Measurements from ENCODE around the gene NECTIN1. TPM values are rescaled to one million over a fixed set of nuclear protein-coding genes. Genes with fewer than 3 reads are reported as not detected.

Gene NECTIN1
- total and polyA plus RNA-seq, 4 experiments from 2014 or later, result 1.2 to 3.8 (median 3.5) TPM; not detected in 1

GRCh38 chr11:119706029-119706428 is 23.0 kb downstream of the NECTIN1 start:
- no peak overlapping the region for H3K4me3 ChIP-seq (ENCODE audit: low read length in 2 of 2)
- POLR2A ChIA-PET (ENCODE audit: partially characterized antibody), result no interaction called here
- no peaks in the 10 kb centered on the region for H3K9me3 ChIP-seq (ENCODE audit: control insufficient read depth in 1 of 2, low read length in 2 of 2)
- H3K36me3 ChIP-seq (ENCODE audit: insufficient read depth, low read length), result no peaks in the 10 kb centered on the region
- Mint-ChIP-seq H3K4me1 (peaks cover 0 to 5% (median 2%) of the 10 kb centered on the region in 4 donors), H3K9me3 (peaks cover 0 to 1% (median 0%) of the 10 kb centered on the region in 8 donors), H3K4me3 (no peak overlapping the region), H3K36me3 (peaks cover 0 to 7% of the 10 kb centered on the region in 2 donors), H3K27ac (no peak overlapping the region), H3K27me3 (peaks cover 18 to 24% of the 10 kb centered on the region in 2 donors)
- H3K27ac ChIP-seq (ENCODE audit: low read depth, low read length), result no peak overlapping the region
- CTCF ChIA-PET (ENCODE audit: partially characterized antibody), result no interaction called here
- no peaks in the 10 kb centered on the region for H3K4me1 ChIP-seq (ENCODE audit: insufficient read depth, low read length)
- no peak for DNase-seq
- intact Hi-C loops (cut with micrococcal nuclease), result no loop called here
- no peaks in the 10 kb centered on the region for H3K27me3 ChIP-seq (ENCODE audit: insufficient read depth, low read length)

DNA sequence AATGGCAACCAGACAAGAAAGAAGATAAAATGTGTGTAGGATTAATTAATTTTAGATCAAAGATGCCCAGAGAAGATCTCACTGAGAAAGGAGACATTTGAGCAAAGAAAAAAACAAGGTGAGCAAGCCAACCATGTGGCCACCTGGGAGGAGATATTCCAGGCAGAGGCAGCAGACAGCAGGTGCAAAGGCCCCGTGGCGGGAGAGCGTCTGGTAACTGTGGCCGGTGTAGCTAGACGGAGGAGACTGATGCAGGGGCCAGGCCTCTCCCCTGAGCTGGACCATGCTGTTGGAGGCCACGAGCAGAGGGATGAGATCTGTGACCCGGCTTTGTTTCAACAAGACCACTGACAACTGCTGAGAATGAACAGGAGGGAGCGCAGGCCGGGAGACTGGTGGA is 23.6 kb downstream of the NECTIN1 start:
- no peak overlapping the region for H3K27ac ChIP-seq (ENCODE audit: low read depth, low read length)
- no peak overlapping the region for H3K4me3 ChIP-seq (ENCODE audit: low read length in 2 of 2)
- ChIA-PET CTCF (ENCODE audit: partially characterized antibody) (no interaction called here), POLR2A (ENCODE audit: partially characterized antibody) (no interaction called here)
- H3K36me3 ChIP-seq (ENCODE audit: insufficient read depth, low read length), result no peaks in the 10 kb centered on the region
- Mint-ChIP-seq H3K27me3 (peaks cover 13 to 22% of the 10 kb centered on the region in 2 donors), H3K4me3 (no peak overlapping the region), H3K36me3 (peaks cover 0 to 5% of the 10 kb centered on the region in 2 donors), H3K4me1 (peaks cover 0 to 4% (median 2%) of the 10 kb centered on the region in 4 donors), H3K9me3 (peaks cover 0 to 1% (median 0%) of the 10 kb centered on the region in 8 donors), H3K27ac (peak overlapping the region in 1 of 7 donors; percentile 63)
- no peaks in the 10 kb centered on the region for H3K4me1 ChIP-seq (ENCODE audit: insufficient read depth, low read length)
- H3K9me3 ChIP-seq (ENCODE audit: control insufficient read depth in 1 of 2, low read length in 2 of 2), result no peaks in the 10 kb centered on the region
- DNase-seq, result no peak
- H3K27me3 ChIP-seq (ENCODE audit: insufficient read depth, low read length), result no peaks in the 10 kb centered on the region
- intact Hi-C loops (cut with micrococcal nuclease), result no loop called here

- Mint-ChIP-seq H3K9me3 (peaks cover 0 to 1% (median 0%) of the 10 kb centered on the region in 8 donors), H3K4me1 (peaks cover 0 to 3% (median under 1%) of the 10 kb centered on the region in 4 donors), H3K27me3 (peaks cover 12 to 20% of the 10 kb centered on the region in 2 donors), H3K4me3 (no peak overlapping the region), H3K27ac (no peak overlapping the region), H3K36me3 (no peaks in the 10 kb centered on the region)
- no peak overlapping the region for H3K4me3 ChIP-seq (ENCODE audit: low read length in 2 of 2)
- DNase-seq, result no peak
- POLR2A ChIA-PET (ENCODE audit: partially characterized antibody), result no interaction called here
- H3K27ac ChIP-seq (ENCODE audit: low read depth, low read length), result no peak overlapping the region
- H3K27me3 ChIP-seq (ENCODE audit: insufficient read depth, low read length), result no peaks in the 10 kb centered on the region
- intact Hi-C loops (cut with micrococcal nuclease), result no loop called here
- no peaks in the 10 kb centered on the region for H3K4me1 ChIP-seq (ENCODE audit: insufficient read depth, low read length)
- no peaks in the 10 kb centered on the region for H3K36me3 ChIP-seq (ENCODE audit: insufficient read depth, low read length)
- H3K9me3 ChIP-seq (ENCODE audit: control insufficient read depth in 1 of 2, low read length in 2 of 2), result no peaks in the 10 kb centered on the region
- CTCF ChIA-PET (ENCODE audit: partially characterized antibody), result interaction anchor here (1.8 kb wide), 1 partner anchor 24 kb away, joined by 6 read pairs; the partner anchor contains the start of gene NECTIN1
Measured at GRCh38 chr11:119704849-119705248, 24.2 kb downstream of the NECTIN1 start.

DNA sequence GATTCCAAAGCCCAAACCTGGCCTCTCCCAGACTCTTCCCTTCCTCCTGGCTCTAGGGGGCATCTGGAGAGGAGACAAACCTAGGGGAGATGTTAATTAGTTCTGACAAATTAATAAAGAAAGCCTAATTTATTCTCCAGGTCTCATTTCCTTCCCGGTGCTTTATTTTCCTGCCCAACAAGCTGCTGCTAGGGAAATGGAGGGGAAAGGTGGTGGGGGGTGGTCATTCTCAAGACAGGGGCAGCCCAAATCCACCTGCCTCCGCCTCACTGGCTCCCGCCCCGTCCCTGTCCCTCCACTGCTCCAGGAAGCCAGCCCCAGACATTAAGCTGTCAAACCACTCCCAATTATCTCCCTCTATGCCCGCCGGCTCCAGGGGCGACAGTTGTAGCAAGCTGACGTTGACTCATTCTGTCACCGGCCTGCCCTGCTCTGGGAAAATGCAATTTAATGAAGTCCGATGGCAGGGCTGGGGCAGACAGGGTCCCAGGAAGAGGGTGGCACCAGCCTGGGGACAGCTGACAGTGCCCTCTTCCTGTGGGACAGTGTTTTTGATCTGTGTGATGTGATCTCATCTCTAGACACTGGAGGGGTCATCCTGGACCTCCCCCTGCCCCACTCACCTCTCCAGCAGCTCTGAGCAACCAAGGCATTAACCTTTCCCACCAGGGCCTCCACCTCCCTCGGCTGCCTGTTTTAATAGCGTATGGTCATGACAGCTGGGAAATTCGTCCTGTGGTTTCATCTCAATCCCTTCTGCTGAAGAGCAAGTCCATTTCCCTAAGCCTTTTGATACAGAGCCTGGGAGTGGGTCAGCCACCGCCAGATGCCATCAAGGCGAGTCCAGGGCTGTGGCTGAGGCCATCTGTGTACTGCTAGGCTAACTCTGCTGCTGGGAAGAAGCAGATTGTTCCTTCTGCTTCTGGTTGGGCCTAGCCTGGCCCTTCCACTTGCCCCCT is 27.1 kb downstream of the NECTIN1 start:
- Mint-ChIP-seq H3K27ac (no peak overlapping the region), H3K4me1 (no peaks in the 10 kb centered on the region), H3K4me3 (no peak overlapping the region), H3K27me3 (peaks cover 0 to 2% of the 10 kb centered on the region in 2 donors), H3K36me3 (no peaks in the 10 kb centered on the region), H3K9me3 (no peaks in the 10 kb centered on the region)
- intact Hi-C loops (cut with micrococcal nuclease), result no loop called here
- CTCF ChIA-PET (ENCODE audit: partially characterized antibody), result no interaction called here
- Histone ChIP-seq H3K36me3 (ENCODE audit: insufficient read depth, low read length) (no peaks in the 10 kb centered on the region), H3K27ac (ENCODE audit: low read depth, low read length) (no peak overlapping the region), H3K4me3 (ENCODE audit: low read length in 2 of 2) (no peak overlapping the region), H3K4me1 (ENCODE audit: insufficient read depth, low read length) (no peaks in the 10 kb centered on the region), H3K9me3 (ENCODE audit: control insufficient read depth in 1 of 2, low read length in 2 of 2) (no peaks in the 10 kb centered on the region), H3K27me3 (ENCODE audit: insufficient read depth, low read length) (no peaks in the 10 kb centered on the region)
- POLR2A ChIA-PET (ENCODE audit: partially characterized antibody), result no interaction called here
- no peak for DNase-seq

- intact Hi-C loops (cut with micrococcal nuclease), result no loop called here
- H3K27me3 ChIP-seq (ENCODE audit: insufficient read depth, low read length), result no peaks in the 10 kb centered on the region
- no peaks in the 10 kb centered on the region for H3K9me3 ChIP-seq (ENCODE audit: control insufficient read depth in 1 of 2, low read length in 2 of 2)
- Mint-ChIP-seq H3K4me3 (no peak overlapping the region), H3K36me3 (no peaks in the 10 kb centered on the region), H3K4me1 (no peaks in the 10 kb centered on the region), H3K27me3 (peaks cover 0 to 2% of the 10 kb centered on the region in 2 donors), H3K27ac (no peak overlapping the region), H3K9me3 (no peaks in the 10 kb centered on the region)
- CTCF ChIA-PET (ENCODE audit: partially characterized antibody), result interaction anchor here (0.7 kb wide), 1 partner anchor 28 kb away, joined by 3 read pairs; the partner anchor contains the start of gene NECTIN1
- H3K4me1 ChIP-seq (ENCODE audit: insufficient read depth, low read length), result no peaks in the 10 kb centered on the region
- no peaks in the 10 kb centered on the region for H3K36me3 ChIP-seq (ENCODE audit: insufficient read depth, low read length)
- H3K4me3 ChIP-seq (ENCODE audit: low read length in 2 of 2), result no peak overlapping the region
- POLR2A ChIA-PET (ENCODE audit: partially characterized antibody), result no interaction called here
- H3K27ac ChIP-seq (ENCODE audit: low read depth, low read length), result no peak overlapping the region
- no peak for DNase-seq
Measured at GRCh38 chr11:119700536-119701346, 28.3 kb downstream of the NECTIN1 start.

DNA sequence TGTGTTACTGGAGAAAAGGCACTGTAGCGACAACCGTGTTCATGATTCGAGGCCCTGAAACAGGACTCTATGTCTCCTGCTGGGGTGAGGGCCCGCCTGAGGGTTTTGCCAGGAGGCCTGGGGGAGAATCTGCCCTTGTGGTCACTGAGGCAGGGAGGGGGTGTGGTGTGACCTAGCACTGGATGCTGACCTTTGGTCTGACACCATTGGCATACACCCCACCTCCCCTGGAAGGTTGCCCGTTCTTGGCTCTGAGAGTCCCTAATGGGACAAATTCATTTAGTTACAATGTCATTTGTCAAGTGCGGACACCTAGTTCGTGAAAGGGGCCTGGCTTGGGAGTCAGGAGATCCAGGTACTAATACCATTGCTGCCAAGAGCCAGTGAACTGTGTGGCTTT is 29.0 kb downstream of the NECTIN1 start:
- H3K4me3 ChIP-seq (ENCODE audit: low read length in 2 of 2), result no peak overlapping the region
- H3K36me3 ChIP-seq (ENCODE audit: insufficient read depth, low read length), result no peaks in the 10 kb centered on the region
- no peaks in the 10 kb centered on the region for H3K4me1 ChIP-seq (ENCODE audit: insufficient read depth, low read length)
- no peaks in the 10 kb centered on the region for H3K9me3 ChIP-seq (ENCODE audit: control insufficient read depth in 1 of 2, low read length in 2 of 2)
- CTCF ChIA-PET (ENCODE audit: partially characterized antibody), result no interaction called here
- Mint-ChIP-seq H3K36me3 (no peaks in the 10 kb centered on the region), H3K9me3 (no peaks in the 10 kb centered on the region), H3K4me1 (no peaks in the 10 kb centered on the region), H3K27ac (no peak overlapping the region), H3K4me3 (no peak overlapping the region), H3K27me3 (no peaks in the 10 kb centered on the region)
- H3K27me3 ChIP-seq (ENCODE audit: insufficient read depth, low read length), result no peaks in the 10 kb centered on the region
- intact Hi-C loops (cut with micrococcal nuclease), result no loop called here
- H3K27ac ChIP-seq (ENCODE audit: low read depth, low read length), result no peak overlapping the region
- POLR2A ChIA-PET (ENCODE audit: partially characterized antibody), result no interaction called here
- DNase-seq, result no peak

GRCh38 chr11:119699227-119699626 is 29.8 kb downstream of the NECTIN1 start:
- H3K4me3 Mint-ChIP-seq, result no peak overlapping the region
- H3K36me3 Mint-ChIP-seq, result no peaks in the 10 kb centered on the region
- H3K36me3 ChIP-seq (ENCODE audit: insufficient read depth, low read length), result no peaks in the 10 kb centered on the region
- no peak overlapping the region for H3K27ac ChIP-seq (ENCODE audit: low read depth, low read length)
- peaks cover 0 to 7% (median 2%) of the 10 kb centered on the region in 4 donors for H3K4me1 Mint-ChIP-seq
- no peak overlapping the region for H3K4me3 ChIP-seq (ENCODE audit: low read length in 2 of 2)
- ChIA-PET POLR2A (ENCODE audit: partially characterized antibody) (no interaction called here), CTCF (ENCODE audit: partially characterized antibody) (no interaction called here)
- intact Hi-C loops (cut with micrococcal nuclease), result no loop called here
- no peak overlapping the region for H3K27ac Mint-ChIP-seq
- H3K9me3 Mint-ChIP-seq, result no peaks in the 10 kb centered on the region
- no peak for DNase-seq
- H3K27me3 ChIP-seq (ENCODE audit: insufficient read depth, low read length), result no peaks in the 10 kb centered on the region
- no peaks in the 10 kb centered on the region for H3K9me3 ChIP-seq (ENCODE audit: control insufficient read depth in 1 of 2, low read length in 2 of 2)
- no peaks in the 10 kb centered on the region for H3K27me3 Mint-ChIP-seq
- H3K4me1 ChIP-seq (ENCODE audit: insufficient read depth, low read length), result no peaks in the 10 kb centered on the region
